ENCODE results near the gene RTCA. TPM values are rescaled to one million over a fixed set of nuclear protein-coding genes. Genes with fewer than 3 reads are reported as not detected.

Gene RTCA
- total and polyA plus RNA-seq, 4 donors = 11.2 to 18.9 (median 15.1) TPM

DNA sequence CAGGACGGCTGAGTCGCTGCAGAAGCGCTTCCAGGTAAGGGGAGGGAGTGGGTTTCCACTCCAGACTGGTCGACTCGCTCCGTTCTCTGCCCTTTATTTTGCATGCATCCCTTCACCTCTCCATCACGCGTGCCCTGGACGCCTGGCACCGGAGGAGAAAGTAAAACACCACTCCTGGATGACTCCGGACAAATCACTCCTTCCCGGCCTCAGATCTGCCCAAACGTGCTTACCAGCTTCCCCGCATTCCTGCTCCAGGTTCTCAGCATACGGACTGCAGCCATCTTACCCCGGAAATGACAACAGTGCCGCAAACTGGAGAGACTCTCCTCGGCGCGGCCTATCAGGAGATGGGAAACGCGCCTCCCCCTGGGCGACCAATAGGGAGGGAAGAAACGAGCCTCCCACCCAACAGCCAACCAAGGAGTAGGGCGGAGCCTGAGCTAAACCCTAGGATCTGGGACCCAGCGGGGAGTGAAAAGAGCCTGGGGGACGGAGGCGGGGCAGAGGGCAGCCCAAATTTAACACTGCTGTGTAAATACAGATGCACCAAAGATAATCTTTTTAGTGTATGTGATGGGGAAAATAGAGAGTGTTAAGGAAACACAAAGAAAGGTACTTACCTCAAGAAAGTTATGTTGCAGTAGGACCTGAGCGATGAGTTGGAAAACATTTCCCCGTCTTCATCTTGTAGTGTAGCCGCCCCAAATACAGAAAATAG, 16.3 kb upstream of the RTCA start, which contains the start of gene DBT:
DBT (minus strand) TSS at position 298 of the 721 bp plus-strand sequence; CDS start at position 284, 14 bp downstream.
- Histone ChIP-seq H3K9me3 (ENCODE audit: control insufficient read depth in 4 of 4, low read length in 3 of 4) (no peaks in the 10 kb centered on the region), H3K27ac (ENCODE audit: low read depth in 1 of 2, low read length in 2 of 2) (peak within 1 kb of the TSS; percentile 88 to 90), H3K27me3 (ENCODE audit: control insufficient read depth in 4 of 4, insufficient read depth in 4 of 4, low read length in 3 of 4) (no peaks in the 10 kb centered on the region), H3K4me1 (ENCODE audit: control insufficient read depth in 4 of 4, insufficient read depth in 4 of 4, low read length in 3 of 4) (peaks cover 4 to 17% (median 12%) of the 10 kb centered on the region in 4 donors), H3K4me3 (ENCODE audit: low read depth in 1 of 3, low read length in 3 of 3) (peak within 1 kb of the TSS; percentile 76 to 99 (median 92)), H3K36me3 (ENCODE audit: control insufficient read depth in 4 of 4, insufficient read depth in 3 of 4, low read depth in 1 of 4, low read length in 3 of 4) (no peaks in the 10 kb centered on the region), H3K9ac (ENCODE audit: low read depth in 1 of 2, low read length in 2 of 2) (peak within 1 kb of the TSS; percentile 85 to 89)
- WGBS = 1% methylated on average over 31 of the region's 31 CpGs
- TF ChIP-seq, protein P1, sequence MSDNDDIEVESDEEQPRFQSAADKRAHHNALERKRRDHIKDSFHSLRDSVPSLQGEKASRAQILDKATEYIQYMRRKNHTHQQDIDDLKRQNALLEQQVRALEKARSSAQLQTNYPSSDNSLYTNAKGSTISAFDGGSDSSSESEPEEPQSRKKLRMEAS (IDR thresholded peaks at IDR 0.05) = peak; percentile 48
- TF ChIP-seq TAF1 (conservative IDR thresholded peaks at IDR 0.05) (peak; percentile 98), RXRA (IDR thresholded peaks at IDR 0.05) (peak; percentile 43 to 56), GABPA (IDR thresholded peaks at IDR 0.05 in 1 of 2, conservative IDR thresholded peaks at IDR 0.05 in 1 of 2) (peak; percentile 52 to 89), HNF4G (IDR thresholded peaks at IDR 0.05) (peak; percentile 27), NR2F2 (IDR thresholded peaks at IDR 0.05) (peak; percentile 25), FOXA1 (IDR thresholded peaks at IDR 0.05) (peak; percentile 37), JUND (IDR thresholded peaks at IDR 0.05) (peak; percentile 43 to 53), FOXA2 (IDR thresholded peaks at IDR 0.05) (peak; percentile 40), RAD21 (IDR thresholded peaks at IDR 0.05) (peak; percentile 51 to 54), YY1 (IDR thresholded peaks at IDR 0.05) (peak; percentile 99), EGR1 (IDR thresholded peaks at IDR 0.05; ENCODE audit: low read depth in 2 of 2) (no peak), SP1 (IDR thresholded peaks at IDR 0.05) (peak; percentile 95), HNF4A (conservative IDR thresholded peaks at IDR 0.05) (peak; percentile 38 to 71)
- TF ChIP-seq, protein P2, sequence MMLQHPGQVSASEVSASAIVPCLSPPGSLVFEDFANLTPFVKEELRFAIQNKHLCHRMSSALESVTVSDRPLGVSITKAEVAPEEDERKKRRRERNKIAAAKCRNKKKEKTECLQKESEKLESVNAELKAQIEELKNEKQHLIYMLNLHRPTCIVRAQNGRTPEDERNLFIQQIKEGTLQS (IDR thresholded peaks at IDR 0.05) = peak; percentile 22
- TF ChIP-seq, protein P3, sequence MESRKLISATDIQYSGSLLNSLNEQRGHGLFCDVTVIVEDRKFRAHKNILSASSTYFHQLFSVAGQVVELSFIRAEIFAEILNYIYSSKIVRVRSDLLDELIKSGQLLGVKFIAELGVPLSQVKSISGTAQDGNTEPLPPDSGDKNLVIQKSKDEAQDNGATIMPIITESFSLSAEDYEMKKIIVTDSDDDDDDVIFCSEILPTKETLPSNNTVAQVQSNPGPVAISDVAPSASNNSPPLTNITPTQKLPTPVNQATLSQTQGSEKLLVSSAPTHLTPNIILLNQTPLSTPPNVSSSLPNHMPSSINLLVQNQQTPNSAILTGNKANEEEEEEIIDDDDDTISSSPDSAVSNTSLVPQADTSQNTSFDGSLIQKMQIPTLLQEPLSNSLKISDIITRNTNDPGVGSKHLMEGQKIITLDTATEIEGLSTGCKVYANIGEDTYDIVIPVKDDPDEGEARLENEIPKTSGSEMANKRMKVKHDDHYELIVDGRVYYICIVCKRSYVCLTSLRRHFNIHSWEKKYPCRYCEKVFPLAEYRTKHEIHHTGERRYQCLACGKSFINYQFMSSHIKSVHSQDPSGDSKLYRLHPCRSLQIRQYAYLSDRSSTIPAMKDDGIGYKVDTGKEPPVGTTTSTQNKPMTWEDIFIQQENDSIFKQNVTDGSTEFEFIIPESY (IDR thresholded peaks at IDR 0.05) = no peak
- TF ChIP-seq, protein P4, sequence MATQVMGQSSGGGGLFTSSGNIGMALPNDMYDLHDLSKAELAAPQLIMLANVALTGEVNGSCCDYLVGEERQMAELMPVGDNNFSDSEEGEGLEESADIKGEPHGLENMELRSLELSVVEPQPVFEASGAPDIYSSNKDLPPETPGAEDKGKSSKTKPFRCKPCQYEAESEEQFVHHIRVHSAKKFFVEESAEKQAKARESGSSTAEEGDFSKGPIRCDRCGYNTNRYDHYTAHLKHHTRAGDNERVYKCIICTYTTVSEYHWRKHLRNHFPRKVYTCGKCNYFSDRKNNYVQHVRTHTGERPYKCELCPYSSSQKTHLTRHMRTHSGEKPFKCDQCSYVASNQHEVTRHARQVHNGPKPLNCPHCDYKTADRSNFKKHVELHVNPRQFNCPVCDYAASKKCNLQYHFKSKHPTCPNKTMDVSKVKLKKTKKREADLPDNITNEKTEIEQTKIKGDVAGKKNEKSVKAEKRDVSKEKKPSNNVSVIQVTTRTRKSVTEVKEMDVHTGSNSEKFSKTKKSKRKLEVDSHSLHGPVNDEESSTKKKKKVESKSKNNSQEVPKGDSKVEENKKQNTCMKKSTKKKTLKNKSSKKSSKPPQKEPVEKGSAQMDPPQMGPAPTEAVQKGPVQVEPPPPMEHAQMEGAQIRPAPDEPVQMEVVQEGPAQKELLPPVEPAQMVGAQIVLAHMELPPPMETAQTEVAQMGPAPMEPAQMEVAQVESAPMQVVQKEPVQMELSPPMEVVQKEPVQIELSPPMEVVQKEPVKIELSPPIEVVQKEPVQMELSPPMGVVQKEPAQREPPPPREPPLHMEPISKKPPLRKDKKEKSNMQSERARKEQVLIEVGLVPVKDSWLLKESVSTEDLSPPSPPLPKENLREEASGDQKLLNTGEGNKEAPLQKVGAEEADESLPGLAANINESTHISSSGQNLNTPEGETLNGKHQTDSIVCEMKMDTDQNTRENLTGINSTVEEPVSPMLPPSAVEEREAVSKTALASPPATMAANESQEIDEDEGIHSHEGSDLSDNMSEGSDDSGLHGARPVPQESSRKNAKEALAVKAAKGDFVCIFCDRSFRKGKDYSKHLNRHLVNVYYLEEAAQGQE (IDR thresholded peaks at IDR 0.05) = peak; percentile 74
- TF ChIP-seq, protein P5, sequence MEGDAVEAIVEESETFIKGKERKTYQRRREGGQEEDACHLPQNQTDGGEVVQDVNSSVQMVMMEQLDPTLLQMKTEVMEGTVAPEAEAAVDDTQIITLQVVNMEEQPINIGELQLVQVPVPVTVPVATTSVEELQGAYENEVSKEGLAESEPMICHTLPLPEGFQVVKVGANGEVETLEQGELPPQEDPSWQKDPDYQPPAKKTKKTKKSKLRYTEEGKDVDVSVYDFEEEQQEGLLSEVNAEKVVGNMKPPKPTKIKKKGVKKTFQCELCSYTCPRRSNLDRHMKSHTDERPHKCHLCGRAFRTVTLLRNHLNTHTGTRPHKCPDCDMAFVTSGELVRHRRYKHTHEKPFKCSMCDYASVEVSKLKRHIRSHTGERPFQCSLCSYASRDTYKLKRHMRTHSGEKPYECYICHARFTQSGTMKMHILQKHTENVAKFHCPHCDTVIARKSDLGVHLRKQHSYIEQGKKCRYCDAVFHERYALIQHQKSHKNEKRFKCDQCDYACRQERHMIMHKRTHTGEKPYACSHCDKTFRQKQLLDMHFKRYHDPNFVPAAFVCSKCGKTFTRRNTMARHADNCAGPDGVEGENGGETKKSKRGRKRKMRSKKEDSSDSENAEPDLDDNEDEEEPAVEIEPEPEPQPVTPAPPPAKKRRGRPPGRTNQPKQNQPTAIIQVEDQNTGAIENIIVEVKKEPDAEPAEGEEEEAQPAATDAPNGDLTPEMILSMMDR (IDR thresholded peaks at IDR 0.05; ENCODE audit: low read depth, low read length, missing input control) = no peak
- DNase-seq (ENCODE audit: low spot score) = peak; percentile 91
